Neural progenitor cell (in vitro differentiated cells): ENCODE data around the gene C18orf32. TPM values are rescaled to one million over a fixed set of nuclear protein-coding genes. Genes with fewer than 3 reads are reported as not detected.
A peak's percentile ranks its signal among the peaks of the same experiment; 100 is the strongest.

Experiments
- DNase-seq: peaks from one replicate; pipeline ENCODE4 v3.0.0-alpha.2; 2016; ENCODE audit warnings: low spot score
- H2AFZ ChIP-seq: fragments of 200-600 bp; sonication (generic); replicated peaks from 2 replicates; pipeline ENCODE4 v1.6.1; 2016; ENCODE audit warnings: antibody characterized with exemption
- H3F3A ChIP-seq: fragments of 200-600 bp; sonication (generic); 2 replicates; pipeline ENCODE4 v1.6.1; 2016; ENCODE audit warnings: antibody characterized with exemption, low read depth
- H3K27ac ChIP-seq: fragments of 200-600 bp; sonication (generic); 2 replicates; pipeline ENCODE4 v1.5.1; 2016; ENCODE audit warnings: mild to moderate bottlenecking
- H3K27me3 ChIP-seq: fragments of 200-600 bp; sonication (generic); 2 replicates; pipeline ENCODE4 v1.6.1; 2016; ENCODE audit warnings: mild to moderate bottlenecking, moderate library complexity
- H3K36me3 ChIP-seq: fragments of 200-600 bp; sonication (generic); 2 replicates; pipeline ENCODE4 v1.5.1; 2016
- H3K4me1 ChIP-seq: fragments of 200-600 bp; sonication (generic); 2 replicates; pipeline ENCODE4 v1.6.1; 2016; ENCODE audit warnings: mixed run types
- H3K4me2 ChIP-seq: fragments of 200-600 bp; sonication (generic); 2 replicates; pipeline ENCODE4 v1.6.1; 2016
- H3K4me3 ChIP-seq: fragments of 200-600 bp; sonication (generic); 2 replicates; pipeline ENCODE4 v1.5.1; 2016
- H3K79me2 ChIP-seq: fragments of 200-600 bp; sonication (generic); 2 replicates; pipeline ENCODE4 v1.6.1; 2016; ENCODE audit warnings: low read depth
- H3K9ac ChIP-seq: fragments of 200-600 bp; sonication (generic); 2 replicates; pipeline ENCODE4 v1.6.1; 2016
- H3K9me3 ChIP-seq: fragments of 200-600 bp; sonication (generic); 2 replicates; pipeline ENCODE4 v1.5.1; 2016; ENCODE audit warnings: low read depth
- H4K20me1 ChIP-seq: fragments of 200-600 bp; sonication (generic); 2 replicates; pipeline ENCODE4 v1.6.1; 2016; ENCODE audit warnings: low read depth
- H3K27ac Mint-ChIP-seq: 3 replicates; pipeline ENCODE4 v1.8.0; 2021; ENCODE audit warnings: mixed read lengths
- H3K27me3 Mint-ChIP-seq: 2 replicates; pipeline ENCODE4 v1.8.0; 2022; ENCODE audit warnings: low read depth, mild to moderate bottlenecking, inconsistent platforms, moderate library complexity, mixed read lengths; ENCODE audit not compliant: insufficient read depth
- H3K36me3 Mint-ChIP-seq: 3 replicates; pipeline ENCODE4 v1.8.0; 2021; ENCODE audit warnings: mixed read lengths
- H3K4me1 Mint-ChIP-seq: 3 replicates; pipeline ENCODE4 v1.8.0; 2021; ENCODE audit warnings: mixed read lengths
- H3K4me3 Mint-ChIP-seq: 3 replicates; pipeline ENCODE4 v1.8.0; 2021; ENCODE audit warnings: mild to moderate bottlenecking, moderate library complexity, mixed read lengths
- H3K9me3 Mint-ChIP-seq: 3 replicates; pipeline ENCODE4 v1.8.0; 2020; ENCODE audit warnings: mixed read lengths
- EZH2 ChIP-seq: fragments of 200-600 bp; sonication (generic); IDR thresholded peaks from 2 replicates; pipeline ENCODE4 v1.6.1; 2017; ENCODE audit warnings: antibody characterized with exemption, mild to moderate bottlenecking, moderate library complexity
- EZH2phosphoT487 ChIP-seq: fragments of 200-600 bp; sonication (generic); IDR thresholded peaks from 2 replicates; pipeline ENCODE4 v1.6.1; 2017; ENCODE audit warnings: antibody characterized with exemption
- total RNA-seq: library from RNA; depleted of rRNA; stranded (reverse); fragments of >200 nt; gene quantifications from 2 replicates; pipeline ENCODE4 v1.2.3, GENCODE V29; 2015; ENCODE audit warnings: low replicate concordance
- TF ChIP-seq, protein P1 (sequence below): fragments of 200-600 bp; sonication (generic); IDR thresholded peaks from 2 replicates; pipeline ENCODE4 v1.5.1; 2017; ENCODE audit warnings: antibody characterized with exemption, mild to moderate bottlenecking

Gene C18orf32
- total RNA-seq, 1 donor from 2014 or later: 72.4 TPM

- TF ChIP-seq EZH2phosphoT487: no peak
- TF ChIP-seq, protein P1, sequence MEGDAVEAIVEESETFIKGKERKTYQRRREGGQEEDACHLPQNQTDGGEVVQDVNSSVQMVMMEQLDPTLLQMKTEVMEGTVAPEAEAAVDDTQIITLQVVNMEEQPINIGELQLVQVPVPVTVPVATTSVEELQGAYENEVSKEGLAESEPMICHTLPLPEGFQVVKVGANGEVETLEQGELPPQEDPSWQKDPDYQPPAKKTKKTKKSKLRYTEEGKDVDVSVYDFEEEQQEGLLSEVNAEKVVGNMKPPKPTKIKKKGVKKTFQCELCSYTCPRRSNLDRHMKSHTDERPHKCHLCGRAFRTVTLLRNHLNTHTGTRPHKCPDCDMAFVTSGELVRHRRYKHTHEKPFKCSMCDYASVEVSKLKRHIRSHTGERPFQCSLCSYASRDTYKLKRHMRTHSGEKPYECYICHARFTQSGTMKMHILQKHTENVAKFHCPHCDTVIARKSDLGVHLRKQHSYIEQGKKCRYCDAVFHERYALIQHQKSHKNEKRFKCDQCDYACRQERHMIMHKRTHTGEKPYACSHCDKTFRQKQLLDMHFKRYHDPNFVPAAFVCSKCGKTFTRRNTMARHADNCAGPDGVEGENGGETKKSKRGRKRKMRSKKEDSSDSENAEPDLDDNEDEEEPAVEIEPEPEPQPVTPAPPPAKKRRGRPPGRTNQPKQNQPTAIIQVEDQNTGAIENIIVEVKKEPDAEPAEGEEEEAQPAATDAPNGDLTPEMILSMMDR: no peak
- TF ChIP-seq EZH2: no peak
- Mint-ChIP-seq H3K36me3 (no peaks in the 10 kb centered on the region), H3K4me1 (peaks cover 36% of the 10 kb centered on the region), H3K9me3 (peaks cover 4% of the 10 kb centered on the region), H3K4me3 (peak overlapping the region; percentile 30), H3K27me3 (peaks cover 43% of the 10 kb centered on the region), H3K27ac (peak overlapping the region; percentile 15)
- Histone ChIP-seq H3K9me3 (no peaks in the 10 kb centered on the region), H3F3A (peaks cover 42% of the 10 kb centered on the region), H3K36me3 (no peaks in the 10 kb centered on the region), H4K20me1 (peaks cover 17% of the 10 kb centered on the region), H3K4me2 (peak overlapping the region; percentile 59), H3K4me1 (peaks cover 37% of the 10 kb centered on the region), H3K79me2 (no peaks in the 10 kb centered on the region), H3K27ac (no peak overlapping the region), H3K27me3 (peaks cover 49% of the 10 kb centered on the region), H3K9ac (no peak overlapping the region), H3K4me3 (no peak overlapping the region), H2AFZ (no peak overlapping the region)
- DNase-seq: peak; percentile 33
These were observed 12.1 kb upstream of the C18orf32 start for GRCh38 chr18:49499046-49499637.

- Histone ChIP-seq H3K36me3 (peaks cover 9% of the 10 kb centered on the region), H3K9ac (no peak overlapping the region), H3F3A (peaks cover 49% of the 10 kb centered on the region), H3K27ac (no peak overlapping the region), H2AFZ (no peak overlapping the region), H3K4me1 (peaks cover 45% of the 10 kb centered on the region), H3K27me3 (peaks cover 19% of the 10 kb centered on the region), H4K20me1 (peaks cover 26% of the 10 kb centered on the region), H3K79me2 (peaks cover 19% of the 10 kb centered on the region), H3K4me2 (no peak overlapping the region), H3K9me3 (no peaks in the 10 kb centered on the region), H3K4me3 (no peak overlapping the region)
- H3K27ac Mint-ChIP-seq: no peak overlapping the region
- no peak for DNase-seq
- peaks cover 4% of the 10 kb centered on the region for H3K9me3 Mint-ChIP-seq
- peaks cover 21% of the 10 kb centered on the region for H3K27me3 Mint-ChIP-seq
- peaks cover 56% of the 10 kb centered on the region for H3K4me1 Mint-ChIP-seq
- H3K4me3 Mint-ChIP-seq: no peak overlapping the region
- peaks cover 12% of the 10 kb centered on the region for H3K36me3 Mint-ChIP-seq
- TF ChIP-seq, protein P1: no peak
These were observed 8.4 kb upstream of the C18orf32 start for GRCh38 chr18:49495480-49495879.

DNA sequence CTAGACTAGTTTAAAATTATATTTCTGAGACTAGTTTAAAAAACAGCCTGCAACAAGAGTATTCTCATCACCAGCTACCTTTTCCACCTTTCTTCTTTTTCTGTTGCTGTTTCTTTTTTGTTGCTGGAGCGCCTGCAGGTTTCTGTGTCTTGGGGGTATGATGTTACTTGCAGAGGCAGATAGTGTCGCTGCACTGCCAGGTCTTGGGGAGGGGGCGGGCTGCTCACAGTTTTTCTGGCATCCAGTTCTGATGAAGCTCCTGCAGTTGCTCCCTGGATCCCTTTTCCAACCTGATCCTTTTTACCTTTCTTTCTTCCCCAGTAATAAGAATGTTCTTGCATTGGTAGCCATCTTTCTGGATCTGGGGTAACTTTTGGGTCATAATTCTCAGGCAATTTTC, 8.0 kb upstream of the C18orf32 start:
- peaks cover 13% of the 10 kb centered on the region for H3K36me3 ChIP-seq
- H3K4me2 ChIP-seq: no peak overlapping the region
- no peak overlapping the region for H3K4me3 Mint-ChIP-seq
- no peak overlapping the region for H3K27ac Mint-ChIP-seq
- peaks cover 21% of the 10 kb centered on the region for H3K27me3 Mint-ChIP-seq
- no peak overlapping the region for H3K4me3 ChIP-seq
- DNase-seq: peak; percentile 38
- H3K9me3 Mint-ChIP-seq: peaks cover 4% of the 10 kb centered on the region
- H4K20me1 ChIP-seq: peaks cover 26% of the 10 kb centered on the region
- H3K27me3 ChIP-seq: peaks cover 19% of the 10 kb centered on the region
- TF ChIP-seq, protein P1: no peak
- TF ChIP-seq EZH2phosphoT487: no peak
- no peak for TF ChIP-seq EZH2
- H3K4me1 Mint-ChIP-seq: peaks cover 56% of the 10 kb centered on the region
- H3K79me2 ChIP-seq: peaks cover 23% of the 10 kb centered on the region
- H3K4me1 ChIP-seq: peaks cover 49% of the 10 kb centered on the region
- H2AFZ ChIP-seq: no peak overlapping the region
- H3K36me3 Mint-ChIP-seq: peaks cover 16% of the 10 kb centered on the region
- no peaks in the 10 kb centered on the region for H3K9me3 ChIP-seq
- no peak overlapping the region for H3K27ac ChIP-seq
- no peak overlapping the region for H3K9ac ChIP-seq
- H3F3A ChIP-seq: peaks cover 49% of the 10 kb centered on the region
